ENCODE measurements around the gene TES. TPM values are rescaled to one million over a fixed set of nuclear protein-coding genes. Genes with fewer than 3 reads are reported as not detected.

TES gene
- total RNA-seq, 1 experiment from 2014 or later, result 120 TPM

DNA sequence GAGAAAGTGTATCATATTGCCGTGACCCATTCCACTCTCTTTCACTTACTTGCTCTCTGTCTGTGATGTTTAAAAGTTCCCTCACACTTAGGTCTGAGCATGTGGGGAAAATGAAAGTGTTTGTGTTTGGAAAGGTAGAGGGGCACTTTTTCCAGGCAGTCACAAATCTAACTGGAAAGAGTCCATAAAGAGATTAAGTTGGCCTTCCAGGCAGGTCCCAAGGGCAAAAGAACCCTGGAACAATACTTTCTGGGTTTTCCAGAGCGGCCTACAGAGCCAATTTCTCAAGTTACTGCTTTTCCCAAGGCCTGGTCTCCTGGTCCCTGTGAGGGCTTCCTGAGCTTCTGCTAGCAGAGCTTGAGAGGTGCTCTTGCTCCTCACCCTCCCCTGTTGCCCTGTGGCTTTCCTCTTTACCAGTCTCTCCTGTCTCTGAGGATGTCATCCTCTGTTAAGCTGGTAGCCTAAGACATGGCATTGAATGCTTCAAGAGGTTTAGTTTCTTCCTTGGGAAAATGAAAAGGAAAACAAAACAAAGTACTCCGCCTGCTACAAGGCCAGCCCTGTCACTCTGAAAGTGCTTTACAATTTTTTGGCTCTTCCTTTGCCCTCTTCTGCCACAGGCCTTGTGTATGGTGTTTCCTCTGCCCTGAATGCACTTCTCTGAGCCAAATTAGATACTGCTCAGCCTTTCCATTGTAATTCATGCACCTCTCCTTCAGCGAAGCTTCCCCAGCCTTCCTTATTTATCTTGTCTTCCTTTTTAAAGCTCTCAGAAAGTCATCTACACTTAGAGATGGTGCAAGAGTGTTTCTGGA lies 20.1 kb downstream of the TES start:
- ChIA-PET POLR2A (ENCODE audit: unreplicated experiment) (interaction anchor here (1.8 kb wide), 1 partner anchor 13 kb away, joined by 13 read pairs; no protein-coding TSS in a partner anchor), CTCF (interaction anchor here (0.8 to 2.8 kb wide), 2 partner anchors 19 to 50 kb away, joined by 3 to 15 read pairs; no protein-coding TSS in a partner anchor)

DNA sequence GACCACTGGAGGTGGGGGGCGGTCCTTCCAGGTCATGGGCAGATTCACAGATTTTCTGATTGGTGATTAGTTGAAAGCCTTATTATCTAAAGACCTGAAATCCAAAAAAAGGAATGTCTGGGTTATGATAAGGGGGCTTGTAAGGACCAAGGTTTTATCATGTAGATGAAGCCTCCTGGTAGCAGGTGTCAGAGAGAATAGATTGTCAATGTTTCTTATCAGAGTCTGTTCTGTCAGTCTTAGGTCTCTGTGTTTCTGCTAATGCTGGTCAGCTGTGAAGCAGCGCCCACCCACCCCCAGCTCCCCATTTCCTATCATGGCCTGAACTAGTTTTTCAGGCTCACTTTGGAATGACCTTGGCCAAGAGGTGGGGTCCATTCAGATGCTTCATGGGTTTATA lies 21.2 kb downstream of the TES start:
- Histone ChIP-seq H3K9ac (ENCODE audit: low read length) (peak overlapping the region; percentile 30; the same call in 1 of the 2 replicates), H4K20me1 (ENCODE audit: low read length) (peaks cover 59% of the 10 kb centered on the region), H3K27me3 (ENCODE audit: low read length) (no peaks in the 10 kb centered on the region), H3K4me1 (ENCODE audit: insufficient read depth, low read length) (peaks cover 68% of the 10 kb centered on the region), H3K9me2 (replicated peaks; ENCODE audit: low read length) (no peaks in the 10 kb centered on the region), H3K9me3 (ENCODE audit: low read length) (no peaks in the 10 kb centered on the region), H3K27ac (ENCODE audit: low read length) (peak overlapping the region; percentile 88), H3K4me3 (ENCODE audit: low read length) (no peak overlapping the region), H2AFZ (ENCODE audit: low read length) (no peak overlapping the region), H3K4me2 (ENCODE audit: low read length) (peak overlapping the region; percentile 60), H3K79me2 (ENCODE audit: low read length) (peaks cover 96% of the 10 kb centered on the region), H3K36me3 (ENCODE audit: low read depth, low read length) (peaks cover 18% of the 10 kb centered on the region; the same call in 1 of the 2 replicates), H3F3A (ENCODE audit: low read length, unreplicated experiment) (peaks cover 13% of the 10 kb centered on the region)
- BruUV-seq (replicated peaks), result no TSS peak
- TF ChIP-seq EZH2phosphoT487 (IDR thresholded peaks at IDR 0.05; ENCODE audit: borderline replicate concordance, low read length) (no peak), EZH2 (IDR thresholded peaks at IDR 0.05; ENCODE audit: low read length, unreplicated experiment) (no peak)
- TF ChIP-seq, protein P1, sequence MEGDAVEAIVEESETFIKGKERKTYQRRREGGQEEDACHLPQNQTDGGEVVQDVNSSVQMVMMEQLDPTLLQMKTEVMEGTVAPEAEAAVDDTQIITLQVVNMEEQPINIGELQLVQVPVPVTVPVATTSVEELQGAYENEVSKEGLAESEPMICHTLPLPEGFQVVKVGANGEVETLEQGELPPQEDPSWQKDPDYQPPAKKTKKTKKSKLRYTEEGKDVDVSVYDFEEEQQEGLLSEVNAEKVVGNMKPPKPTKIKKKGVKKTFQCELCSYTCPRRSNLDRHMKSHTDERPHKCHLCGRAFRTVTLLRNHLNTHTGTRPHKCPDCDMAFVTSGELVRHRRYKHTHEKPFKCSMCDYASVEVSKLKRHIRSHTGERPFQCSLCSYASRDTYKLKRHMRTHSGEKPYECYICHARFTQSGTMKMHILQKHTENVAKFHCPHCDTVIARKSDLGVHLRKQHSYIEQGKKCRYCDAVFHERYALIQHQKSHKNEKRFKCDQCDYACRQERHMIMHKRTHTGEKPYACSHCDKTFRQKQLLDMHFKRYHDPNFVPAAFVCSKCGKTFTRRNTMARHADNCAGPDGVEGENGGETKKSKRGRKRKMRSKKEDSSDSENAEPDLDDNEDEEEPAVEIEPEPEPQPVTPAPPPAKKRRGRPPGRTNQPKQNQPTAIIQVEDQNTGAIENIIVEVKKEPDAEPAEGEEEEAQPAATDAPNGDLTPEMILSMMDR (conservative IDR thresholded peaks at IDR 0.05; ENCODE audit: low read depth, low read length), result no peak
- CTCF ChIA-PET, result interaction anchor here (2.8 kb wide), 1 partner anchor 51 kb away, joined by 15 read pairs; no protein-coding TSS in a partner anchor
- intact Hi-C loops (cut with micrococcal nuclease), result no loop called here
- DNase-seq (no peak), ATAC-seq (peak; percentile 2; the same call in 1 of the 2 replicates)
- POLR2A ChIA-PET (ENCODE audit: unreplicated experiment), result interaction anchor here (1.5 to 1.8 kb wide), 2 partner anchors 14 to 21 kb away, joined by 4 to 13 read pairs; partner anchors contain the start of gene TES

More for the DNA sequence above, 20.1 kb downstream of the TES start:
- Histone ChIP-seq H4K20me1 (ENCODE audit: low read length) (peaks cover 64% of the 10 kb centered on the region), H3K4me3 (ENCODE audit: low read length) (no peak overlapping the region), H3K9me2 (replicated peaks; ENCODE audit: low read length) (no peaks in the 10 kb centered on the region), H3K4me2 (ENCODE audit: low read length) (peak overlapping the region; percentile 60; the same call in 1 of the 2 replicates), H3K27me3 (ENCODE audit: low read length) (no peaks in the 10 kb centered on the region), H2AFZ (ENCODE audit: low read length) (no peak overlapping the region), H3K9me3 (ENCODE audit: low read length) (no peaks in the 10 kb centered on the region), H3K79me2 (ENCODE audit: low read length) (peaks cover 97% of the 10 kb centered on the region), H3F3A (ENCODE audit: low read length, unreplicated experiment) (peaks cover 22% of the 10 kb centered on the region), H3K27ac (ENCODE audit: low read length) (peak overlapping the region; percentile 88), H3K4me1 (ENCODE audit: insufficient read depth, low read length) (peaks cover 79% of the 10 kb centered on the region), H3K36me3 (ENCODE audit: low read depth, low read length) (peaks cover 11% of the 10 kb centered on the region; the same call in 1 of the 2 replicates), H3K9ac (ENCODE audit: low read length) (no peak overlapping the region)
- no peak for ATAC-seq
- no peak for DNase-seq
- BruUV-seq (replicated peaks), result no TSS peak
- intact Hi-C loops (cut with micrococcal nuclease), result no loop called here
- TF ChIP-seq EZH2 (IDR thresholded peaks at IDR 0.05; ENCODE audit: low read length, unreplicated experiment) (no peak), EZH2phosphoT487 (IDR thresholded peaks at IDR 0.05; ENCODE audit: borderline replicate concordance, low read length) (no peak)
- TF ChIP-seq, protein P1 (conservative IDR thresholded peaks at IDR 0.05; ENCODE audit: low read depth, low read length), result no peak
